HG03066 (cell line): ENCODE results near the gene GRIP1.
A peak's percentile ranks its signal among the peaks of the same experiment; 100 is the strongest.

ENCODE experiments used
- ATAC-seq: cut with Tn5 transposase; IDR thresholded peaks from one replicate; pipeline ENCODE4 v1.9.1; 2021; ENCODE audit warnings: low read depth; ENCODE audit not compliant: unreplicated experiment

Gene GRIP1

DNA sequence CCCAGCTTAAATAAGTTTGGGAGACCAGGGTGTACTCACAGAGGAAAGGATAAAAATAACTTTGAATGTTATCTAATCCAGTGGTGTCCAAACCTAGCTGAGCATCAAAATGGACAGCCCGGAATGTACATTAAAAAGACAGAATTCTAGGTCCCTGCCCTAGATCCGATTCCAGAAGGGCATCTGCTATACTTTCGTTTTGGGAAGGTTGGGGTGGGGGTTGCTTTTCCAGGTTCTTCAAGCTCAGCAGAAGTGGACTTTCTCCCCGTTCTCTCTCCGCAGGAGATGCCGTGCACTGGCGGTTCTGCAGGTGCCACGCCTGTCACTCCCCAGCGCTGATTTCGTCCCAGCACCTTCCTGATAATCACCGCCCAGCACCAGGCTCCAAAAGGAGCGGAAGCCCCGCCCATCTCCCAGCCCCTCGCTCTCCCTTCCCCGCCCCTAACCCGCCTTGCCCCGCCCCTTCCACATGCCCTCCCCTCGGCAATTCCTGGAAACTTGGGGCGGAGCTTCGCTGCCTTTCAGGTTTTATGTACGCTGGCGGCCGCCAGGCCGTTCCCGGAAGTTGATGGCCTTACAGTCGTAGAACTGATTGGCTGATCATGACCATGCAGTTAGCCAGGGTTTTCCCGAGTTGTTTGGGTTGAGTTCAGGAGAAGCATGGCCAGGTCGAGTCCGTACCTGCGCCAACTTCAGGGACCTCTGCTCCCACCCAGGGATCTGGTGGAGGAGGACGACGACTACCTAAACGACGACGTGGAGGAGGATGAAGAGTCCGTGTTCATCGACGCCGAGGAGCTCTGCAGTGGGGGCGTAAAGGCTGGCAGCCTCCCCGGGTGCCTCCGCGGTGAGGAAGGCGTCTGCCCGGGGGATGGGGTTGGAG, 376.7 kb downstream of the GRIP1 start, which contains the start of gene HELB:
Gene HELB, plus strand, starts transcription at position 550 of the 883 bp plus-strand sequence. Its CDS starts 111 bp downstream, at position 661.
- ATAC-seq, result peak; percentile 87

DNA sequence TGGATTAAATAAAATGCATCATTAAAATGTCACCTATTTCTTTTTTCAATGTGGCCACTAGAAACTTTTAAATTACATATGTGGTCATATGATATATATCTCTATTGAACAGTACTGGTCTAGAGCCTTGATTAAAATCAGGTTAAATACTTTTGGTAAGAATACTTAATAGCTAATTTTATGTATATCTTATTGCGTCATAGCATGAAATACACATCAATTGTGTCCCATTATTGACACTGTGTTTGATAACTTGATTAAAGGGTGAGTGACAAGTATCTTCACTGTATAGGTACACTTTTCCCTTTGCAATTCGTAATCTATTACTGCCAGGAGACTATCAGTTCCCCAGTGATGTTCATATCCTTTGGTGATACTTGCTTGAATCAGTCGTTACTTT, 381.0 kb downstream of the GRIP1 start:
- ATAC-seq, result no peak
